ENCODE data around the gene CSNK2B.

The CSNK2B gene

GRCh38 chr6:31658983-31659648 lies 6.8 kb upstream of the CSNK2B start:
- Histone ChIP-seq H3K27ac (peak overlapping the region in 18 of 21 experiments; percentile 74 to 95 (median 88)), H3K4me3 (peak overlapping the region; percentile 51 to 87 (median 78))

GRCh38 chr6:31659649-31660380 lies 6.1 kb upstream of the CSNK2B start:
- Histone ChIP-seq H3K4me3 (peak overlapping the region; percentile 51 to 87 (median 78)), H3K27ac (peak overlapping the region in 20 of 21 experiments; percentile 74 to 95 (median 88))

GRCh38 chr6:31660381-31661261 lies 5.3 kb upstream of the CSNK2B start, which contains the start of gene C6orf47:
Gene C6orf47 (minus strand): TSS chr6:31660778. CDS start chr6:31659947, 831 bp downstream.
- Histone ChIP-seq H3K4me3 (peak within 1 kb of the TSS; percentile 51 to 87 (median 78)), H3K27ac (peak within 1 kb of the TSS in 20 of 21 experiments; percentile 74 to 95 (median 88))

DNA sequence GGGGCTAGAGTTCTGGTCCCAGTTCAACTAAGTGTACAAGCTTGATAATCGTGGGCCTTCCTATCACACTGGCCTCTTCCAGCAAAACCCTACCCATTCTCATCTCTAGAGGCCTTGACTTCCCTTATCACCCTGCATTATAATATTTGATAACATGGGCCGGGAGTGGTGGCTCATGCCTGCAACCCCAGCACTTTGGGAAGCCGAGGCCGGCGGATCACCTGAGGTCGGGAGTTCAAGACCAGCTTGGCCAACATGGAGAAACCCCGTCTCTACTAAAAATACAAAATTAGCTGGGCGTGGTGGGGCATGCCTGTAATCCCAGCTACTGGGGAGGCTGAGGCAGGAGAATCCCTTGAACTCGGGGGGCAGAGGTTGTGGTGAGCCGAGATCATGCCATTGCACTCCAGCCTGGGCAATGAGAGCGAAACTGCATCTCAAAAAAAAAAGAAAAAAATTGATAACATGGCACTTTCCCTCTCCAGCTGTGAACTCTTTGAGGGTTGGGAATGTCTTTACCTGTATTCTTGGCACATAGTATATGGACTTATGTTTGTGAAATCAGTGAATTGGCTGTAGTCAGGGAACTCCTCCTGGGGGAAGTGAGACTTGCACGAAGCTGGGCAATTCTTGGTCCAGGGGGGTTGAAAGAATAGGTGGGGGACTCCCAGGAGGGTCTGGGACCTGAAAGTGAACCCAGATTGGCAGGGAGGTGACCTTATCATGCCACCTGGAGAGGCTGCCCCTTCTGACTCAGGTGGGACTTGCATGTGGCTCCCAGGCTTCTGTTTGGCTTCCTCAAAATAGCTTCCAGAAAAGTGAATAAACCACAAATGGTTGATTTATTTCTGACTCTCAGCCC lies 4.4 kb upstream of the CSNK2B start:
- peak overlapping the region in 19 of 21 experiments; percentile 74 to 95 (median 88) for H3K27ac ChIP-seq
- peak overlapping the region in 5 of 7 experiments; percentile 67 to 87 (median 79) for H3K4me3 ChIP-seq

- H3K4me3 ChIP-seq, result no peak overlapping the region
- peak overlapping the region in 5 of 21 experiments; percentile 7 to 35 (median 23) for H3K27ac ChIP-seq
Observed at GRCh38 chr6:31662124-31662723, 3.7 kb upstream of the CSNK2B start.

GRCh38 chr6:31663126-31663960 lies 2.5 kb upstream of the CSNK2B start:
- Histone ChIP-seq H3K4me3 (peak overlapping the region; percentile 78 to 95 (median 87)), H3K27ac (peak overlapping the region in 20 of 21 experiments; percentile 34 to 98 (median 93))

DNA sequence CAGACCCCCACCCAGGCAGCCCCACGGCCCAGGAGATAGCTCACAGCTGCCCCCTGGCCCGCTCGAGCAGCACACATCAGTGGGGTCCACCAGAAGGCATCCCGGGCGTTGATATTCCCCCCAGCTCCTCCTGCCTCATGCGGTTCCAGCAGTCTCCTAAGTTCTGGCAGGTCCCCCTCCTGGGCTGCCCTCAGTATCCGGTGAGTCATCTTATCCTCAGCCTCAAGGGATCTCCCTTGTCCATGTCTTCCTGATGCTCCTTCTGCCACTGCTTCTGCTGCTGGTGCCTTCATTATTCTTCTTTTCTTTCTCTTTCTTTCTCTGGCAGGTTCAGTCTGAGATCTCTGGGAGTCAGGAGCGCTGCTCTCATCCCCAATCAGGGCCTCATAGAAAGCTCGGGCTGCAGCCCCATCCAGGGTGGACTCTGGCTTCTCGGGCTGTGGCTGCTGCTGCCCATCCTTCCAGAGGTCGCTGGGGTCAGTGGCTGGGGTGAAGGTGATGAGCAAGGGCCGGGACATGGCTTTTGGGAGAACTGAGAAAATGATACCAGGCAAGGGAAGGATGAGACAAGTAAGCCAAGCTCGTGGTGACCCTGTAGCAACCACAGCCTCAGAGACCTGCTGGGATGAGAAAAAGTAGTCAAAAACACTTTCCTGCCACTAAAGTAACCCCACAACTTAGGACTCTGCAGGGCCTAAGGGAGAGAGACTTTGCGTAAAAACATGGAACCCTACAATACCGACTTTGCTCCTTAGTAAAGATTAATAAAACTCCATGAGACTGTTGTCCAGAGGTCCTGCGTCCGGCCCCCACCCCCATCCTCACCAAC lies 1.7 kb upstream of the CSNK2B start:
- H3K4me3 ChIP-seq, result peak overlapping the region; percentile 78 to 95 (median 87)
- peak overlapping the region; percentile 45 to 98 (median 93) for H3K27ac ChIP-seq

GRCh38 chr6:31664790-31665500 lies 935 bp upstream of the CSNK2B start, which contains the start of gene GPANK1:
Gene GPANK1 (minus strand): TSS chr6:31664997. CDS start chr6:31664478, 519 bp downstream.
- Histone ChIP-seq H3K27ac (peak within 1 kb of the TSS; percentile 57 to 98 (median 93)), H3K4me3 (peak within 1 kb of the TSS; percentile 78 to 95 (median 87))

- Histone ChIP-seq H3K4me3 (peak overlapping the region; percentile 78 to 95 (median 87)), H3K27ac (peak overlapping the region; percentile 61 to 98 (median 95))
Observed at GRCh38 chr6:31666337-31666965, 571 bp downstream of the CSNK2B start.

- Histone ChIP-seq H3K4me3 (no peak within 1 kb of the TSS), H3K27ac (peak within 1 kb of the TSS in 2 of 21 experiments; percentile 5 to 24)
Observed at GRCh38 chr6:31669676-31670075, 3.8 kb downstream of the CSNK2B start, which contains the start of gene LY6G5B. Gene LY6G5B (plus strand): TSS chr6:31669976. CDS start chr6:31670951, 975 bp downstream.

- Histone ChIP-seq H3K27ac (no peak overlapping the region), H3K4me3 (no peak overlapping the region)
Observed at GRCh38 chr6:31676322-31676903, 10.5 kb downstream of the CSNK2B start.

- H3K27ac ChIP-seq, result no peak overlapping the region
- no peak overlapping the region for H3K4me3 ChIP-seq
Observed at GRCh38 chr6:31676904-31677303, 11.0 kb downstream of the CSNK2B start.

DNA sequence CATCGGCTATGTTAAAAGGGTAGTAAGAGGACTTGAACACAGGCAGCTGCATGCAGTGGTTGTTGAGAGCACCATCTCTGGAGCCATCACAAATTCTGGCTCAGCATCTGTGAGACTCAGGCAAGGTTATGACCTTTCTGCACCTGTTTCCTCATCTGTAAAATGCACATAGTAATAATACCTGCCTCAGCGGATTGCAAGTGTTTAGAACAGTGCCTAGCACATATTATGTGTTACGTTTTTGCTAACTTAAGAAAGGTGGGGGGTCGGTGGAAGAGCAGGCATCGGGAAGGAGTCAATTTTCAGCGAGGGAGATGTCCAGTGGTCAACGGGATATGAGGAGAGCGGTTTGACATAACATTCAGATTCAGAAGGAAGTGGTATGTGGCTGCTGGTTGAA lies 12.1 kb downstream of the CSNK2B start:
- no peak overlapping the region for H3K4me3 ChIP-seq
- no peak overlapping the region for H3K27ac ChIP-seq

GRCh38 chr6:31680226-31681134 lies 14.6 kb downstream of the CSNK2B start, which contains the start of gene LY6G5C:
Gene LY6G5C (minus strand): TSS chr6:31681067. CDS start chr6:31680373, 694 bp downstream.
- H3K27ac ChIP-seq, result peak within 1 kb of the TSS in 19 of 21 experiments; percentile 3 to 87 (median 63)
- H3K4me3 ChIP-seq, result peak within 1 kb of the TSS; percentile 27 to 52 (median 46)

Measured in skin epidermis (tissue), 12 donors.